Stimulated activated naive B cell treated with anti-CD40 and anti-IgM and Interleukin-4, amounts not matched to agents 10 μg/mL and 1 μg/mL and 100 μg/mL, for 72 hours (primary cell): ENCODE results near the gene ADAMTS17.

ENCODE experiments used
- ATAC-seq, 2 donors: fragments of 150-1000 bp; cut with Tn5 transposase; replicated peaks; 2 replicates each; pipeline ENCODE4 v1.10.0; 2021; ENCODE audit warnings: moderate library complexity in 1 of 2
- DNase-seq: peaks from one replicate; pipeline ENCODE4 v3.0.0; 2021
- H3K27ac Mint-ChIP-seq: one replicate; pipeline ENCODE4 v1.8.0; 2022; ENCODE audit warnings: mild to moderate bottlenecking, mixed read lengths
- H3K27me3 Mint-ChIP-seq, 2 donors: one replicate each; pipeline ENCODE4 v1.8.0; 2022; ENCODE audit warnings: mixed read lengths in 2 of 2
- H3K36me3 Mint-ChIP-seq, 2 donors: one replicate each; pipeline ENCODE4 v1.8.0; 2022; ENCODE audit warnings: mixed read lengths in 2 of 2, mild to moderate bottlenecking in 1 of 2
- H3K4me1 Mint-ChIP-seq, 2 donors: one replicate each; pipeline ENCODE4 v1.8.0; 2022; ENCODE audit warnings: mixed read lengths in 2 of 2, mild to moderate bottlenecking in 1 of 2
- H3K4me3 Mint-ChIP-seq, 2 donors: one replicate each; pipeline ENCODE4 v1.8.0; 2022; ENCODE audit warnings: mild to moderate bottlenecking in 2 of 2, mixed read lengths in 2 of 2, moderate library complexity in 1 of 2
- H3K9me3 Mint-ChIP-seq, 2 donors: one replicate each; pipeline ENCODE4 v1.8.0; 2022; ENCODE audit warnings: mixed read lengths in 2 of 2, mild to moderate bottlenecking in 1 of 2

Gene ADAMTS17

GRCh38 chr15:99956820-99957641 is 384.7 kb downstream of the ADAMTS17 start:
- Mint-ChIP-seq H3K4me1 (no peaks in the 10 kb centered on the region), H3K27ac (no peak overlapping the region), H3K4me3 (no peak overlapping the region), H3K27me3 (peaks cover 37 to 39% of the 10 kb centered on the region in 2 donors), H3K36me3 (no peaks in the 10 kb centered on the region), H3K9me3 (peaks cover 3% of the 10 kb centered on the region in 2 donors)
- ATAC-seq (no peak), DNase-seq (no peak)

- no peak overlapping the region for H3K4me3 Mint-ChIP-seq
- no peaks in the 10 kb centered on the region for H3K36me3 Mint-ChIP-seq
- H3K9me3 Mint-ChIP-seq: peaks cover 0 to 1% of the 10 kb centered on the region in 2 donors
- peaks cover 35 to 37% of the 10 kb centered on the region in 2 donors for H3K27me3 Mint-ChIP-seq
- ATAC-seq: no peak
- no peak for DNase-seq
- H3K4me1 Mint-ChIP-seq: no peaks in the 10 kb centered on the region
- H3K27ac Mint-ChIP-seq: no peak overlapping the region
These were observed 385.6 kb downstream of the ADAMTS17 start for GRCh38 chr15:99956022-99956775.

- peaks cover 36 to 38% of the 10 kb centered on the region in 2 donors for H3K27me3 Mint-ChIP-seq
- H3K9me3 Mint-ChIP-seq: peaks cover 3% of the 10 kb centered on the region in 2 donors
- DNase-seq: no peak
These were observed 386.2 kb downstream of the ADAMTS17 start for GRCh38 chr15:99955532-99955931.

GRCh38 chr15:99955181-99955525 is 386.6 kb downstream of the ADAMTS17 start:
- ATAC-seq (no peak), DNase-seq (no peak)
- Mint-ChIP-seq H3K36me3 (peaks cover 0 to 3% of the 10 kb centered on the region in 2 donors), H3K4me1 (no peaks in the 10 kb centered on the region), H3K4me3 (no peak overlapping the region), H3K9me3 (peaks cover 5% of the 10 kb centered on the region in 2 donors), H3K27ac (no peak overlapping the region), H3K27me3 (peaks cover 40% of the 10 kb centered on the region in 2 donors)

More at GRCh38 chr15:99955532-99955931, 386.2 kb downstream of the ADAMTS17 start:
- ATAC-seq: no peak
- H3K4me3 Mint-ChIP-seq: no peak overlapping the region
- H3K4me1 Mint-ChIP-seq: no peaks in the 10 kb centered on the region
- no peaks in the 10 kb centered on the region for H3K36me3 Mint-ChIP-seq
- no peak overlapping the region for H3K27ac Mint-ChIP-seq

GRCh38 chr15:99954361-99955180 is 387.2 kb downstream of the ADAMTS17 start:
- Mint-ChIP-seq H3K4me1 (no peaks in the 10 kb centered on the region), H3K27ac (no peak overlapping the region), H3K9me3 (peaks cover 8 to 9% of the 10 kb centered on the region in 2 donors), H3K27me3 (peaks cover 39% of the 10 kb centered on the region in 2 donors), H3K4me3 (no peak overlapping the region), H3K36me3 (peaks cover 0 to 6% of the 10 kb centered on the region in 2 donors)
- no peak for DNase-seq
- no peak for ATAC-seq

GRCh38 chr15:99953886-99954285 is 387.9 kb downstream of the ADAMTS17 start:
- ATAC-seq (no peak), DNase-seq (no peak)
- Mint-ChIP-seq H3K27ac (no peak overlapping the region), H3K27me3 (peaks cover 37 to 38% of the 10 kb centered on the region in 2 donors), H3K4me1 (no peaks in the 10 kb centered on the region), H3K4me3 (no peak overlapping the region), H3K9me3 (peaks cover 8 to 9% of the 10 kb centered on the region in 2 donors), H3K36me3 (peaks cover 0 to 6% of the 10 kb centered on the region in 2 donors)

- H3K27me3 Mint-ChIP-seq: peaks cover 20 to 24% of the 10 kb centered on the region in 2 donors
- ATAC-seq (no peak), DNase-seq (no peak)
- no peak overlapping the region for H3K27ac Mint-ChIP-seq
- no peaks in the 10 kb centered on the region for H3K4me1 Mint-ChIP-seq
- peaks cover 0 to 6% of the 10 kb centered on the region in 2 donors for H3K36me3 Mint-ChIP-seq
- no peak overlapping the region for H3K4me3 Mint-ChIP-seq
- H3K9me3 Mint-ChIP-seq: peaks cover 8 to 9% of the 10 kb centered on the region in 2 donors
These were observed 390.3 kb downstream of the ADAMTS17 start for GRCh38 chr15:99951511-99951910.

GRCh38 chr15:99944131-99944530 is 397.6 kb downstream of the ADAMTS17 start:
- peaks cover 16 to 26% of the 10 kb centered on the region in 2 donors for H3K9me3 Mint-ChIP-seq
- H3K27me3 Mint-ChIP-seq: peaks cover 12 to 21% of the 10 kb centered on the region in 2 donors
- no peak overlapping the region for H3K4me3 Mint-ChIP-seq
- H3K27ac Mint-ChIP-seq: no peak overlapping the region
- no peaks in the 10 kb centered on the region for H3K4me1 Mint-ChIP-seq
- peaks cover 2 to 14% of the 10 kb centered on the region in 2 donors for H3K36me3 Mint-ChIP-seq
- DNase-seq (no peak), ATAC-seq (no peak)

GRCh38 chr15:99943466-99943865 is 398.3 kb downstream of the ADAMTS17 start:
- Mint-ChIP-seq H3K36me3 (peaks cover 2 to 14% of the 10 kb centered on the region in 2 donors), H3K4me1 (no peaks in the 10 kb centered on the region), H3K4me3 (no peak overlapping the region), H3K27me3 (peaks cover 16 to 28% of the 10 kb centered on the region in 2 donors), H3K27ac (no peak overlapping the region), H3K9me3 (peaks cover 20 to 29% of the 10 kb centered on the region in 2 donors)
- no peak for DNase-seq
- ATAC-seq: no peak

GRCh38 chr15:99932676-99933402 is 408.9 kb downstream of the ADAMTS17 start:
- Mint-ChIP-seq H3K9me3 (peaks cover under 1 to 2% of the 10 kb centered on the region in 2 donors), H3K4me1 (peaks cover 7 to 11% of the 10 kb centered on the region in 2 donors), H3K36me3 (no peaks in the 10 kb centered on the region), H3K4me3 (no peak overlapping the region), H3K27ac (no peak overlapping the region), H3K27me3 (peaks cover 24 to 48% of the 10 kb centered on the region in 2 donors)
- DNase-seq (no peak), ATAC-seq (no peak)

- Mint-ChIP-seq H3K9me3 (peaks cover 0 to 2% of the 10 kb centered on the region in 2 donors), H3K4me3 (no peak overlapping the region), H3K27ac (no peak overlapping the region), H3K27me3 (peaks cover 24 to 45% of the 10 kb centered on the region in 2 donors), H3K36me3 (no peaks in the 10 kb centered on the region), H3K4me1 (peaks cover 7 to 11% of the 10 kb centered on the region in 2 donors)
- no peak for ATAC-seq
- no peak for DNase-seq
These were observed 409.8 kb downstream of the ADAMTS17 start for GRCh38 chr15:99931703-99932603.

- peaks cover 0 to 2% of the 10 kb centered on the region in 2 donors for H3K9me3 Mint-ChIP-seq
- no peak overlapping the region for H3K27ac Mint-ChIP-seq
- DNase-seq (no peak), ATAC-seq (no peak)
- H3K4me3 Mint-ChIP-seq: no peak overlapping the region
- peaks cover 17 to 33% of the 10 kb centered on the region in 2 donors for H3K27me3 Mint-ChIP-seq
- H3K36me3 Mint-ChIP-seq: no peaks in the 10 kb centered on the region
- H3K4me1 Mint-ChIP-seq: peaks cover 9 to 15% of the 10 kb centered on the region in 2 donors
These were observed 411.1 kb downstream of the ADAMTS17 start for GRCh38 chr15:99930696-99931095.

GRCh38 chr15:99929266-99929665 is 412.5 kb downstream of the ADAMTS17 start:
- no peak overlapping the region for H3K27ac Mint-ChIP-seq
- DNase-seq (no peak), ATAC-seq (no peak)
- H3K36me3 Mint-ChIP-seq: no peaks in the 10 kb centered on the region
- no peaks in the 10 kb centered on the region for H3K9me3 Mint-ChIP-seq
- peaks cover 8 to 23% of the 10 kb centered on the region in 2 donors for H3K27me3 Mint-ChIP-seq
- peaks cover 9 to 15% of the 10 kb centered on the region in 2 donors for H3K4me1 Mint-ChIP-seq
- H3K4me3 Mint-ChIP-seq: peak overlapping the region; percentile 17 to 86
